K562 (cell line): Measurements from ENCODE around the gene PHAX. TPM values are rescaled to one million over a fixed set of nuclear protein-coding genes. Genes with fewer than 3 reads are reported as not detected.

Experiments
- BMI1 ChIP-seq: fragments of 150-350 bp; IDR thresholded peaks from 2 replicates; pipeline ENCODE4 v1.6.1; 2014; ENCODE audit warnings: low read length
- BRD4 ChIP-seq: fragments of 200-600 bp; sonication (generic); IDR thresholded peaks from 2 replicates; pipeline ENCODE4 v1.6.1; 2017; ENCODE audit warnings: inconsistent platforms
- CBX1 ChIP-seq: sonication (generic); IDR thresholded peaks from 2 replicates; pipeline ENCODE4 v1.6.1; 2016; ENCODE audit warnings: antibody characterized with exemption, low read depth, mild to moderate bottlenecking
- CHD1 ChIP-seq: fragments of 200-600 bp; sonication (generic); IDR thresholded peaks from one replicate; pipeline ENCODE4 v1.6.1; 2012; ENCODE audit warnings: mild to moderate bottlenecking, moderate library complexity, low read length, inconsistent platforms
- CREM ChIP-seq: IDR thresholded peaks from 2 replicates; pipeline ENCODE4 v1.6.1; 2014; ENCODE audit warnings: antibody characterized with exemption, low read depth
- ESRRA ChIP-seq: fragments of 450-650 bp; IDR thresholded peaks from 2 replicates; pipeline ENCODE4 v1.6.1; 2014; ENCODE audit warnings: low read depth, mild to moderate bottlenecking, moderate library complexity, borderline replicate concordance
- ETV1 ChIP-seq: fragments of 450-650 bp; conservative IDR thresholded peaks from 2 replicates; pipeline ENCODE4 v1.6.1; 2016; ENCODE audit warnings: missing genetic modification characterization, control low read depth, low read depth, missing compliant biosample characterization
- KAT8 ChIP-seq: fragments of 450-650 bp; IDR thresholded peaks from 2 replicates; pipeline ENCODE4 v1.6.1; 2016; ENCODE audit warnings: low read depth, mild to moderate bottlenecking
- MYBL2 ChIP-seq, 2 experiments: fragments of 450-650 bp in 1 of 2; sonication (generic) in 1 of 2; formaldehyde crosslinking in 1 of 2; IDR thresholded peaks; 2 replicates each; pipeline versions ENCODE4 v1.6.1 to v1.8.1; 2017 to 2022; ENCODE audit warnings: borderline replicate concordance in 1 of 2, inconsistent platforms in 1 of 2, low read depth in 1 of 2, mild to moderate bottlenecking in 1 of 2, missing genetic modification reagents in 1 of 2, moderate library complexity in 1 of 2
- NCOA1 ChIP-seq: fragments of 450-650 bp; IDR thresholded peaks from 2 replicates; pipeline ENCODE4 v1.6.1; 2016; ENCODE audit warnings: low read depth
- RBBP5 ChIP-seq: fragments of 200-600 bp; sonication (generic); IDR thresholded peaks from 2 replicates; pipeline ENCODE4 v1.6.1; 2012; ENCODE audit warnings: borderline replicate concordance, mild to moderate bottlenecking, low read length, control low read depth, inconsistent platforms; ENCODE audit not compliant: insufficient read depth, poor library complexity, severe bottlenecking
- SMAD4 ChIP-seq: fragments of 250-450 bp; sonication (Bioruptor Pico); conservative IDR thresholded peaks from 2 replicates; pipeline ENCODE4 v1.8.0; 2021; ENCODE audit warnings: inconsistent platforms, mild to moderate bottlenecking, moderate library complexity
- TAF9B ChIP-seq: fragments of 450-650 bp; IDR thresholded peaks from 2 replicates; pipeline ENCODE4 v1.6.1; 2018; ENCODE audit warnings: mild to moderate bottlenecking; ENCODE audit not compliant: partially characterized antibody
- XRCC4 ChIP-seq: IDR thresholded peaks from one replicate; pipeline ENCODE4 v1.6.1; 2011; ENCODE audit not compliant: insufficient read depth, insufficient read length; ENCODE audit errors: extremely low read depth
- ZBTB7A ChIP-seq: IDR thresholded peaks from 2 replicates; pipeline ENCODE4 v1.6.1; 2011; ENCODE audit warnings: low read depth, mild to moderate bottlenecking, low read length, moderate library complexity, borderline replicate concordance; ENCODE audit not compliant: control insufficient read depth
- ZC3H11A ChIP-seq: IDR thresholded peaks from 2 replicates; pipeline ENCODE4 v1.6.1; 2012; ENCODE audit warnings: low read depth, low read length, improper control_type of control experiment
- ZNF398 ChIP-seq: fragments of 250-450 bp; sonication (Bioruptor Pico); IDR thresholded peaks from 2 replicates; pipeline ENCODE4 v1.8.0; 2021; ENCODE audit warnings: moderate library complexity, mild to moderate bottlenecking, inconsistent platforms
- ZNF717 ChIP-seq: fragments of 250-450 bp; sonication (Bioruptor Pico); IDR thresholded peaks from 2 replicates; pipeline ENCODE4 v1.5.0; 2021
- ZNF780A ChIP-seq: fragments of 250-450 bp; sonication (Bioruptor Pico); IDR thresholded peaks from 2 replicates; pipeline ENCODE4 v1.5.0; 2021; ENCODE audit warnings: mild to moderate bottlenecking
- polyA plus RNA-seq, 8 experiments: library from polyadenylated mRNA; depleted of rRNA in 4 of 8; stranded (reverse) in 5 of 8; unstranded in 3 of 8; fragments of >200 nt; fragmentation: Nextera tagmentation in 2 of 8; fragmentation: Illumina TruSeq in 1 of 8; extraction: Ambion mirVana in 2 of 8; extraction: Trizol in 1 of 8; gene quantifications; 2 replicates each; pipeline versions ENCODE4 v1.2.1 to v1.2.3, GENCODE V29; 2011 to 2014; ENCODE audit warnings: inconsistent platforms in 1 of 8, missing spikeins in 1 of 8
- total RNA-seq, 7 experiments: library from RNA; depleted of rRNA in 6 of 7; stranded (reverse); fragments of >200 nt in 6 of 7; fragmentation: Illumina TruSeq in 2 of 7; extraction: Trizol in 2 of 7; gene quantifications; 2 replicates each; pipeline versions ENCODE4 v1.2.1 to v1.2.3, GENCODE V29; 2011 to 2021; ENCODE audit warnings: low replicate concordance in 1 of 7
- TF ChIP-seq, protein P1 (sequence below): fragments of 450-650 bp; IDR thresholded peaks from 2 replicates; pipeline ENCODE4 v1.6.1; 2016; ENCODE audit warnings: low read depth, mild to moderate bottlenecking, moderate library complexity
- TF ChIP-seq, protein P2 (sequence below): fragments of 450-650 bp; IDR thresholded peaks from 2 replicates; pipeline ENCODE4 v1.6.1; 2018; ENCODE audit warnings: mild to moderate bottlenecking, low read depth; ENCODE audit not compliant: partially characterized antibody
- TF ChIP-seq, protein P3 (sequence below): fragments of 450-650 bp; IDR thresholded peaks from 2 replicates; pipeline ENCODE4 v1.6.1; 2016
- TF ChIP-seq, protein P4 (sequence below): fragments of 250-450 bp; sonication (Bioruptor Pico); IDR thresholded peaks from 2 replicates; pipeline ENCODE4 v1.5.1; 2021; ENCODE audit warnings: mild to moderate bottlenecking

The PHAX gene
- total and polyA plus RNA-seq, 9 of the 15 experiments (the other 6 are each of a cell fraction or from before 2014, with no cell fraction given) = 20.2 to 59.8 (median 43.5) TPM

GRCh38 chr5:126676195-126676624 is 75.5 kb downstream of the PHAX start (continued):
- no peak for TF ChIP-seq CHD1
- TF ChIP-seq, protein P1, sequence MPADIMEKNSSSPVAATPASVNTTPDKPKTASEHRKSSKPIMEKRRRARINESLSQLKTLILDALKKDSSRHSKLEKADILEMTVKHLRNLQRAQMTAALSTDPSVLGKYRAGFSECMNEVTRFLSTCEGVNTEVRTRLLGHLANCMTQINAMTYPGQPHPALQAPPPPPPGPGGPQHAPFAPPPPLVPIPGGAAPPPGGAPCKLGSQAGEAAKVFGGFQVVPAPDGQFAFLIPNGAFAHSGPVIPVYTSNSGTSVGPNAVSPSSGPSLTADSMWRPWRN = no peak
- TF ChIP-seq BMI1 = no peak
- no peak for TF ChIP-seq ZBTB7A
- TF ChIP-seq, protein P2, sequence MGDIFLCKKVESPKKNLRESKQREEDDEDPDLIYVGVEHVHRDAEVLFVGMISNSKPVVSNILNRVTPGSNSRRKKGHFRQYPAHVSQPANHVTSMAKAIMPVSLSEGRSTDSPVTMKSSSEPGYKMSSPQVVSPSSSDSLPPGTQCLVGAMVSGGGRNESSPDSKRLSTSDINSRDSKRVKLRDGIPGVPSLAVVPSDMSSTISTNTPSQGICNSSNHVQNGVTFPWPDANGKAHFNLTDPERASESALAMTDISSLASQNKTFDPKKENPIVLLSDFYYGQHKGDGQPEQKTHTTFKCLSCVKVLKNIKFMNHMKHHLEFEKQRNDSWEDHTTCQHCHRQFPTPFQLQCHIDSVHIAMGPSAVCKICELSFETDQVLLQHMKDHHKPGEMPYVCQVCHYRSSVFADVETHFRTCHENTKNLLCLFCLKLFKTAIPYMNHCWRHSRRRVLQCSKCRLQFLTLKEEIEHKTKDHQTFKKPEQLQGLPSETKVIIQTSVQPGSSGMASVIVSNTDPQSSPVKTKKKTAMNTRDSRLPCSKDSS = no peak
- TF ChIP-seq ZC3H11A = no peak
- TF ChIP-seq KAT8 = no peak
- no peak for TF ChIP-seq RBBP5
- TF ChIP-seq, protein P3, sequence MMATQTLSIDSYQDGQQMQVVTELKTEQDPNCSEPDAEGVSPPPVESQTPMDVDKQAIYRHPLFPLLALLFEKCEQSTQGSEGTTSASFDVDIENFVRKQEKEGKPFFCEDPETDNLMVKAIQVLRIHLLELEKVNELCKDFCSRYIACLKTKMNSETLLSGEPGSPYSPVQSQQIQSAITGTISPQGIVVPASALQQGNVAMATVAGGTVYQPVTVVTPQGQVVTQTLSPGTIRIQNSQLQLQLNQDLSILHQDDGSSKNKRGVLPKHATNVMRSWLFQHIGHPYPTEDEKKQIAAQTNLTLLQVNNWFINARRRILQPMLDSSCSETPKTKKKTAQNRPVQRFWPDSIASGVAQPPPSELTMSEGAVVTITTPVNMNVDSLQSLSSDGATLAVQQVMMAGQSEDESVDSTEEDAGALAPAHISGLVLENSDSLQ = no peak
- TF ChIP-seq BRD4 = no peak
- TF ChIP-seq TAF9B = no peak
- no peak for TF ChIP-seq ETV1 (tag)
- no peak for TF ChIP-seq ZNF717 (CRISPR knock-in tag)
- no peak for TF ChIP-seq NCOA1
- TF ChIP-seq ESRRA = no peak
- TF ChIP-seq ZNF398 (CRISPR knock-in tag) = no peak
- TF ChIP-seq CBX1 = no peak
- TF ChIP-seq MYBL2 (IDR thresholded peaks at IDR 0.05; ENCODE audit: low read depth) = no peak
- no peak for TF ChIP-seq MYBL2 (CRISPR knock-in tag; IDR thresholded peaks at IDR 0.05; ENCODE audit: borderline replicate concordance)
- 0 out of 2 replicates have a peak, but pooled peaks have one; percentile 37 for TF ChIP-seq CREM
- TF ChIP-seq XRCC4 = no peak
- no peak for TF ChIP-seq ZNF780A
- TF ChIP-seq, protein P4, sequence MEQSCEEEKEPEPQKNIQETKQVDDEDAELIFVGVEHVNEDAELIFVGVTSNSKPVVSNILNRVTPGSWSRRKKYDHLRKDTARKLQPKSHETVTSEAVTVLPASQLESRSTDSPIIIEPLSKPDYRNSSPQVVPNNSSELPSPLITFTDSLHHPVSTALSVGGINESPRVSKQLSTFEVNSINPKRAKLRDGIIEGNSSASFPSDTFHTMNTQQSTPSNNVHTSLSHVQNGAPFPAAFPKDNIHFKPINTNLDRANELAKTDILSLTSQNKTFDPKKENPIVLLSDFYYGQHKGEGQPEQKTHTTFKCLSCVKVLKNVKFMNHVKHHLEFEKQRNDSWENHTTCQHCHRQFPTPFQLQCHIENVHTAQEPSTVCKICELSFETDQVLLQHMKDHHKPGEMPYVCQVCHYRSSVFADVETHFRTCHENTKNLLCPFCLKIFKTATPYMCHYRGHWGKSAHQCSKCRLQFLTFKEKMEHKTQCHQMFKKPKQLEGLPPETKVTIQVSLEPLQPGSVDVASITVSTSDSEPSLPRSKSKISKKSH (CRISPR knock-in tag) = no peak
- TF ChIP-seq SMAD4 (CRISPR knock-in tag) = 0 out of 2 replicates have a peak, but pooled peaks have one; percentile 52
